Natural killer cell (primary cell): ENCODE results near the gene CDX1. TPM values are rescaled to one million over a fixed set of nuclear protein-coding genes. Genes with fewer than 3 reads are reported as not detected.

Experiments used
- ATAC-seq, 3 donors: fragments of 150-1000 bp in 2 of 3; fragments of 200-7000 bp in 1 of 3; cut with Tn5 transposase; 1 replicate in 1 of 3; 2 replicates in 2 of 3; pipeline ENCODE4 v1.10.0; 2021; ENCODE audit warnings: mild to moderate bottlenecking in 2 of 3, moderate library complexity in 2 of 3
- DNase-seq, 2 donors: peaks; one replicate each; pipeline versions ENCODE4 v3.0.0 to v3.0.0-alpha.2; 2013 to 2021; ENCODE audit warnings: mixed read lengths in 1 of 2
- H3K27ac ChIP-seq: one replicate; pipeline ENCODE4 v1.5.1; 2013; ENCODE audit warnings: mild to moderate bottlenecking, low read length
- H3K27me3 ChIP-seq: one replicate; pipeline ENCODE4 v1.6.1; 2013; ENCODE audit warnings: low read length; ENCODE audit not compliant: control insufficient read depth, insufficient read depth
- H3K36me3 ChIP-seq: one replicate; pipeline ENCODE4 v1.6.1; 2013; ENCODE audit warnings: low read length; ENCODE audit not compliant: control insufficient read depth, insufficient read depth
- H3K4me1 ChIP-seq: one replicate; pipeline ENCODE4 v1.6.1; 2013; ENCODE audit warnings: low read length; ENCODE audit not compliant: control insufficient read depth, insufficient read depth
- H3K4me3 ChIP-seq: one replicate; pipeline ENCODE4 v1.5.1; 2013; ENCODE audit warnings: low read length
- H3K9me3 ChIP-seq: one replicate; pipeline ENCODE4 v1.6.1; 2013; ENCODE audit warnings: low read length; ENCODE audit not compliant: control insufficient read depth, insufficient read depth
- H3K27ac Mint-ChIP-seq, 2 donors: one replicate each; pipeline ENCODE4 v1.8.0; 2022; ENCODE audit warnings: mild to moderate bottlenecking in 2 of 2, mixed read lengths in 2 of 2, moderate library complexity in 1 of 2
- H3K27me3 Mint-ChIP-seq, 2 donors: one replicate each; pipeline ENCODE4 v1.8.0; 2022; ENCODE audit warnings: low read depth in 2 of 2, mixed read lengths in 2 of 2
- H3K36me3 Mint-ChIP-seq: one replicate; pipeline ENCODE4 v1.8.0; 2022; ENCODE audit warnings: mixed read lengths
- H3K4me1 Mint-ChIP-seq, 2 donors: one replicate each; pipeline ENCODE4 v1.8.0; 2022; ENCODE audit warnings: mixed read lengths in 2 of 2
- H3K4me3 Mint-ChIP-seq: one replicate; pipeline ENCODE4 v1.8.0; 2022; ENCODE audit warnings: mild to moderate bottlenecking, moderate library complexity, mixed read lengths
- H3K9me3 Mint-ChIP-seq, 2 donors: one replicate each; pipeline ENCODE4 v1.8.0; 2022; ENCODE audit warnings: mixed read lengths in 2 of 2
- CTCF ChIP-seq: fragments of 200-600 bp; IDR thresholded peaks from one replicate; pipeline ENCODE4 v1.8.0; 2022; ENCODE audit warnings: antibody characterized with exemption
- WGBS: methylation state at CpG from one replicate; pipeline ENCODE4 v1.1.7; 2013; ENCODE audit warnings: missing lambda C conversion rate; ENCODE audit not compliant: insufficient coverage; 5-methylcytosine and 5-hydroxymethylcytosine counted together
- intact Hi-C: fragments of 100-400 bp; cut with micrococcal nuclease; formaldehyde crosslinking; loops from one replicate; pipeline ENCODE4 v1.14.2; 2022
- total RNA-seq, 4 donors: library from RNA; stranded (reverse); fragments of 120-200 nt in 1 of 4; gene quantifications; one replicate each; pipeline versions ENCODE4 v1.2.3 to v1.2.4, GENCODE V29; 2013 to 2022

CDX1 gene
- total RNA-seq, 3 donors from 2014 or later (not counting 1 experiment from before 2014, with no cell fraction given): not detected

GRCh38 chr5:150190503-150190979 lies 24.0 kb downstream of the CDX1 start:
- Histone ChIP-seq H3K27ac (no peak overlapping the region), H3K36me3 (no peaks in the 10 kb centered on the region), H3K4me3 (no peak overlapping the region), H3K9me3 (no peaks in the 10 kb centered on the region), H3K4me1 (no peaks in the 10 kb centered on the region), H3K27me3 (peaks cover 11% of the 10 kb centered on the region)
- no peak overlapping the region for H3K27ac Mint-ChIP-seq
- no peak overlapping the region for H3K4me3 Mint-ChIP-seq
- DNase-seq (no peak), ATAC-seq (no peak)
- H3K27me3 Mint-ChIP-seq: peaks cover 28 to 44% of the 10 kb centered on the region in 2 donors
- no peaks in the 10 kb centered on the region for H3K4me1 Mint-ChIP-seq
- H3K9me3 Mint-ChIP-seq: no peaks in the 10 kb centered on the region
- 75% methylated on average over 10 of the region's 16 CpGs for WGBS
- no peak for TF ChIP-seq CTCF
- intact Hi-C loops: no loop called here
- H3K36me3 Mint-ChIP-seq: no peaks in the 10 kb centered on the region

GRCh38 chr5:150190987-150191386 lies 24.4 kb downstream of the CDX1 start:
- H3K9me3 ChIP-seq: no peaks in the 10 kb centered on the region
- DNase-seq (no peak), ATAC-seq (no peak)
- WGBS: 39% methylated on average over 2 of the region's 2 CpGs
- no peak for TF ChIP-seq CTCF
- Mint-ChIP-seq H3K4me3 (no peak overlapping the region), H3K27ac (no peak overlapping the region), H3K4me1 (no peaks in the 10 kb centered on the region), H3K36me3 (no peaks in the 10 kb centered on the region), H3K9me3 (no peaks in the 10 kb centered on the region), H3K27me3 (peaks cover 28 to 44% of the 10 kb centered on the region in 2 donors)
- H3K27ac ChIP-seq: no peak overlapping the region
- no peaks in the 10 kb centered on the region for H3K4me1 ChIP-seq
- H3K36me3 ChIP-seq: no peaks in the 10 kb centered on the region
- no peak overlapping the region for H3K4me3 ChIP-seq
- peaks cover 11% of the 10 kb centered on the region for H3K27me3 ChIP-seq
- intact Hi-C loops: no loop called here

GRCh38 chr5:150192462-150192861 lies 25.9 kb downstream of the CDX1 start:
- Mint-ChIP-seq H3K4me3 (no peak overlapping the region), H3K36me3 (no peaks in the 10 kb centered on the region), H3K27ac (no peak overlapping the region), H3K9me3 (no peaks in the 10 kb centered on the region), H3K27me3 (peaks cover 25 to 43% of the 10 kb centered on the region in 2 donors), H3K4me1 (no peaks in the 10 kb centered on the region)
- no peaks in the 10 kb centered on the region for H3K4me1 ChIP-seq
- no peaks in the 10 kb centered on the region for H3K9me3 ChIP-seq
- no peaks in the 10 kb centered on the region for H3K36me3 ChIP-seq
- intact Hi-C loops: no loop called here
- DNase-seq (no peak), ATAC-seq (no peak)
- no peak overlapping the region for H3K4me3 ChIP-seq
- no peak for TF ChIP-seq CTCF
- no peak overlapping the region for H3K27ac ChIP-seq
- H3K27me3 ChIP-seq: peaks cover 11% of the 10 kb centered on the region
- WGBS: 76% methylated on average over 4 of the region's 4 CpGs
